HEK293 (cell line): ENCODE results near the gene IPO9.
"Not testable (repeated sequence)": the region's sequence is repeated elsewhere in the genome, so short reads cannot be mapped to it uniquely, and the experiment has no call there.

Source experiments
- CTCF ChIA-PET: fragments of 350-600 bp; formaldehyde crosslinking; extraction: SDS; loops from one replicate; lab custom pipeline; 2021; ENCODE audit warnings: antibody characterized with exemption; lab: Yijun Ruan, JAX
- POLR2A ChIA-PET: fragments of 300-600 bp; formaldehyde crosslinking; extraction: SDS; loops from one replicate; lab custom pipeline; 2020; ENCODE audit warnings: antibody characterized with exemption, inconsistent platforms; lab: Yijun Ruan, JAX
- H3K27ac ChIP-seq: fragments of 200-500 bp; sonication (Bioruptor generic); 2 replicates; pipeline ENCODE4 v1.5.1; 2014; ENCODE audit warnings: low read depth, low read length, control low read depth, inconsistent platforms; ENCODE audit errors: extremely low read depth
- H3K36me3 ChIP-seq, 2 experiments: fragments of 200-500 bp in 1 of 2; sonication (Bioruptor generic) in 1 of 2; 1 replicate in 1 of 2; 2 replicates in 1 of 2; pipeline ENCODE4 v1.5.1; 2014 to 2017; ENCODE audit warnings: inconsistent platforms in 2 of 2, low read length in 2 of 2; ENCODE audit not compliant: control insufficient read depth in 2 of 2, insufficient read depth in 1 of 2
- H3K4me1 ChIP-seq: fragments of 200-500 bp; sonication (Bioruptor generic); 2 replicates; pipeline ENCODE4 v1.5.1; 2014; ENCODE audit warnings: mild to moderate bottlenecking, low read length, inconsistent platforms; ENCODE audit not compliant: control insufficient read depth, insufficient read depth
- H3K4me3 ChIP-seq: 2 replicates; pipeline ENCODE4 v1.5.1; 2011; ENCODE audit warnings: low read depth, mild to moderate bottlenecking, control low read depth, low read length, moderate library complexity
- H3K9me3 ChIP-seq: fragments of 200-500 bp; sonication (Bioruptor generic); 2 replicates; pipeline ENCODE4 v1.5.1; 2014; ENCODE audit warnings: low read depth, low read length, inconsistent platforms; ENCODE audit not compliant: control insufficient read depth, insufficient read depth
- KLF10 ChIP-seq: fragments of 450-650 bp; IDR thresholded peaks from 2 replicates; pipeline ENCODE4 v1.5.1; 2018; ENCODE audit warnings: missing biosample characterization, mild to moderate bottlenecking, missing genetic modification characterization
- PRDM1 ChIP-seq: fragments of 450-650 bp; formaldehyde crosslinking; IDR thresholded peaks from 2 replicates; pipeline ENCODE4; 2016; ENCODE audit warnings: missing biosample characterization, missing genetic modification characterization
- PRDM10 ChIP-seq: fragments of 450-650 bp; formaldehyde crosslinking; IDR thresholded peaks from 2 replicates; pipeline ENCODE4 v1.5.1; 2016; ENCODE audit warnings: missing biosample characterization, missing genetic modification characterization
- PRDM6 ChIP-seq: fragments of 450-650 bp; formaldehyde crosslinking; IDR thresholded peaks from 2 replicates; pipeline ENCODE4 v1.5.1; 2017; ENCODE audit warnings: missing biosample characterization, missing genetic modification characterization
- SCRT1 ChIP-seq: fragments of 450-650 bp; formaldehyde crosslinking; IDR thresholded peaks from 2 replicates; pipeline ENCODE4 v1.5.1; 2016; ENCODE audit warnings: missing biosample characterization, missing genetic modification characterization, borderline replicate concordance
- SCRT2 ChIP-seq: fragments of 450-650 bp; formaldehyde crosslinking; IDR thresholded peaks from 2 replicates; pipeline ENCODE4 v1.5.1; 2016; ENCODE audit warnings: missing biosample characterization, missing genetic modification characterization
- ZBTB20 ChIP-seq: fragments of 450-650 bp; formaldehyde crosslinking; IDR thresholded peaks from 2 replicates; pipeline ENCODE4 v1.5.1; 2016; ENCODE audit warnings: missing biosample characterization, missing genetic modification characterization
- ZNF121 ChIP-seq: fragments of 450-650 bp; formaldehyde crosslinking; IDR thresholded peaks from 2 replicates; pipeline ENCODE4 v1.5.1; 2016; ENCODE audit warnings: missing biosample characterization, missing genetic modification characterization
- ZNF221 ChIP-seq: fragments of 450-650 bp; formaldehyde crosslinking; IDR thresholded peaks from 2 replicates; pipeline ENCODE4 v1.5.1; 2017; ENCODE audit warnings: missing biosample characterization, missing genetic modification characterization, borderline replicate concordance
- ZNF580 ChIP-seq: fragments of 450-650 bp; formaldehyde crosslinking; IDR thresholded peaks from 2 replicates; pipeline ENCODE4 v1.5.1; 2016; ENCODE audit warnings: missing biosample characterization, missing genetic modification characterization
- ZNF596 ChIP-seq: fragments of 450-650 bp; IDR thresholded peaks from 2 replicates; pipeline ENCODE4 v1.5.0; 2018; ENCODE audit warnings: missing biosample characterization, mild to moderate bottlenecking, missing genetic modification characterization, moderate library complexity
- ZNF600 ChIP-seq: fragments of 450-650 bp; formaldehyde crosslinking; IDR thresholded peaks from 2 replicates; pipeline ENCODE4 v1.5.1; 2016; ENCODE audit warnings: missing biosample characterization, missing genetic modification characterization
- ZNF629 ChIP-seq: fragments of 450-650 bp; formaldehyde crosslinking; IDR thresholded peaks from 2 replicates; pipeline ENCODE4 v1.5.1; 2017; ENCODE audit warnings: missing biosample characterization, missing genetic modification characterization
- ZNF768 ChIP-seq: fragments of 450-650 bp; formaldehyde crosslinking; IDR thresholded peaks from 2 replicates; pipeline ENCODE4 v1.5.1; 2018; ENCODE audit warnings: missing biosample characterization, mild to moderate bottlenecking, missing genetic modification characterization

IPO9 gene

GRCh38 chr1:201850053-201850397, 21.1 kb downstream of the IPO9 start:
- ChIA-PET CTCF (interaction anchor here (1.3 to 4.7 kb wide), 5 partner anchors 22 to 338 kb away, joined by 3 to 36 read pairs (median 4); partner anchors contain the start of gene IPO9), POLR2A (interaction anchor here (1.3 kb wide), 2 partner anchors 21 to 96 kb away, joined by 4 read pairs; partner anchors contain the start of genes IPO9 and LMOD1)
- no peak for TF ChIP-seq ZBTB20
- 0 out of 2 replicates have a peak, but pooled peaks have one; percentile 25 for TF ChIP-seq PRDM6
- TF ChIP-seq PRDM10 (tag by site-specific recombination): 0 out of 2 replicates have a peak, but pooled peaks have one; percentile 11
- no peak for TF ChIP-seq ZNF596 (tag by site-specific recombination)
- TF ChIP-seq ZNF600 (tag by site-specific recombination): peak; percentile 47; the same call in 1 of the 2 replicates
- no peak for TF ChIP-seq ZNF221 (tag by site-specific recombination)
- TF ChIP-seq ZNF629 (tag by site-specific recombination): 0 out of 2 replicates have a peak, but pooled peaks have one; percentile 25
- TF ChIP-seq ZNF768: no peak
- TF ChIP-seq KLF10 (tag by site-specific recombination): 0 out of 2 replicates have a peak, but pooled peaks have one; percentile 28
- 0 out of 2 replicates have a peak, but pooled peaks have one; percentile 33 for TF ChIP-seq PRDM1 (tag by site-specific recombination)
- H3K9me3 ChIP-seq: no peaks in the 10 kb centered on the region
- H3K4me3 ChIP-seq: no peak overlapping the region
- no peak overlapping the region for H3K27ac ChIP-seq
- H3K36me3 ChIP-seq: peaks cover 53 to 82% of the 10 kb centered on the region in 2 experiments
- peaks cover 5% of the 10 kb centered on the region; the same call in 1 of the 2 replicates for H3K4me1 ChIP-seq

GRCh38 chr1:201851949-201852348, 23.0 kb downstream of the IPO9 start:
- H3K27ac ChIP-seq: no peak overlapping the region
- H3K9me3 ChIP-seq: no peaks in the 10 kb centered on the region
- TF ChIP-seq ZBTB20 (no peak), SCRT2 (tag by site-specific recombination) (peak; percentile 86), KLF10 (tag by site-specific recombination) (no peak), SCRT1 (tag by site-specific recombination) (peak; percentile 72; the same call in 1 of the 2 replicates), ZNF580 (tag by site-specific recombination) (no peak)
- peaks cover 5% of the 10 kb centered on the region; the same call in 1 of the 2 replicates for H3K4me1 ChIP-seq
- ChIA-PET POLR2A (no interaction called here), CTCF (interaction anchor here (0.7 to 4.7 kb wide), 3 partner anchors 17 to 404 kb away, joined by 3 to 36 read pairs (median 3); partner anchors contain the start of gene IPO9)
- H3K36me3 ChIP-seq: peaks cover 71 to 98% of the 10 kb centered on the region in 2 experiments
- H3K4me3 ChIP-seq: no peak overlapping the region

- H3K36me3 ChIP-seq: peaks cover 69 to 98% of the 10 kb centered on the region in 2 experiments
- POLR2A ChIA-PET, H3K4me3 ChIP-seq, H3K27ac ChIP-seq: not testable (repeated sequence)
- peak; percentile 88 for TF ChIP-seq ZNF121 (tag by site-specific recombination)
- TF ChIP-seq, all 188 proteins: peak for 1; not testable (repeated sequence) for 187
- not testable (repeated sequence) for H3K4me1 ChIP-seq, H3K9me3 ChIP-seq
- CTCF ChIA-PET: interaction anchor here (0.6 to 1.2 kb wide), 2 partner anchors 13 to 64 kb away, joined by 3 read pairs; no protein-coding TSS in a partner anchor
Observed at GRCh38 chr1:201856722-201857121, 27.8 kb downstream of the IPO9 start.
